Body of pancreas (tissue), 4 donors: ENCODE measurements around the gene ENOX2.

ENCODE experiments used
- POLR2A ChIP-seq, 3 donors: fragments of 450-650 bp; IDR thresholded peaks; one replicate each; pipeline ENCODE4 v1.6.1; 2016; ENCODE audit warnings: antibody characterized with exemption in 3 of 3, mild to moderate bottlenecking in 2 of 3
- TF ChIP-seq, protein P1 (sequence below), 7 experiments: fragments of 450-650 bp in 4 of 7; fragments of 200-600 bp in 3 of 7; sonication (generic) in 3 of 7; IDR thresholded peaks; one replicate each; pipeline ENCODE4 v1.5.1; 2016 to 2019; ENCODE audit warnings: antibody characterized with exemption in 7 of 7

DNA sequence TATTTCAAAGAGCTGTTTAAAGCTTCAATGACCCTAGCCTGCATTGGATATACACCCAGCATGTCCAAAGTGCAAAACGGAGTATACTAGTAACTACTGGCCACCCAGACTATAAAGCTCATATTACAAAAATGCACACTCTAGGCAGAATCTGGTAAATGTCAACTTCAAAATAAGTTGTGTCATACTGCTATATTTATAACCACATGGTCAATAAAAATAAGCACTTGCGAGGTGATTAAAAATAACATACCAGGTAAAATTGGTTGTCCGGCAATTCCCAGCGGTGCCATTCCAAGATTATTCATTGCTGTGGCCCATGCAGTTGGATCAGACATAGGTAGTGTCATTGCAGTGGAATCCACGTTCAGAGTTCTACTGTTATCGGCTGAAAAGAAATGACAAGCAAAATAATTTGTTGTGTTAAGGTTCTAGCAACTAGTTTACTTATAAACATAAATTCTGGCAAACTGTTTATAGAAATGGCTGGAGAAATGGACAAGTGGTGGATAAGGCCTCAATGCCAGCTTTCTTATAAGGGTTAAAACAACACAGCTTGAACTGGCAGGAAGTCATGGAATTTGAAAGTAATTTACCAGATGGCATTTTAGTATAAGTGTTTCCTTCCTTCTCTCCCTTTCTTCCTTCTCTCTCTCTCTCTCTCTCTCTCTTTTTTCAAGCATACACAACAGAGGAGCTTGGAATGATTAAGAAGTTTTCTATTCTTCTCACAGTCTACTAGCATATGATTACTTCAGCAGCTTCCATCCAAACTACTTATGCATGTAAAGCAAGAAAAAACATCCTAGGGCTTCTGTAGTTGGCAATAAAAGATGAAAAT lies 199.9 kb downstream of the ENOX2 start:
- TF ChIP-seq, protein P1, sequence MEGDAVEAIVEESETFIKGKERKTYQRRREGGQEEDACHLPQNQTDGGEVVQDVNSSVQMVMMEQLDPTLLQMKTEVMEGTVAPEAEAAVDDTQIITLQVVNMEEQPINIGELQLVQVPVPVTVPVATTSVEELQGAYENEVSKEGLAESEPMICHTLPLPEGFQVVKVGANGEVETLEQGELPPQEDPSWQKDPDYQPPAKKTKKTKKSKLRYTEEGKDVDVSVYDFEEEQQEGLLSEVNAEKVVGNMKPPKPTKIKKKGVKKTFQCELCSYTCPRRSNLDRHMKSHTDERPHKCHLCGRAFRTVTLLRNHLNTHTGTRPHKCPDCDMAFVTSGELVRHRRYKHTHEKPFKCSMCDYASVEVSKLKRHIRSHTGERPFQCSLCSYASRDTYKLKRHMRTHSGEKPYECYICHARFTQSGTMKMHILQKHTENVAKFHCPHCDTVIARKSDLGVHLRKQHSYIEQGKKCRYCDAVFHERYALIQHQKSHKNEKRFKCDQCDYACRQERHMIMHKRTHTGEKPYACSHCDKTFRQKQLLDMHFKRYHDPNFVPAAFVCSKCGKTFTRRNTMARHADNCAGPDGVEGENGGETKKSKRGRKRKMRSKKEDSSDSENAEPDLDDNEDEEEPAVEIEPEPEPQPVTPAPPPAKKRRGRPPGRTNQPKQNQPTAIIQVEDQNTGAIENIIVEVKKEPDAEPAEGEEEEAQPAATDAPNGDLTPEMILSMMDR (IDR thresholded peaks at IDR 0.05), result no peak
- no peak for TF ChIP-seq POLR2A (IDR thresholded peaks at IDR 0.05)
